ENCODE measurements around the gene CLDN1.

The CLDN1 gene

DNA sequence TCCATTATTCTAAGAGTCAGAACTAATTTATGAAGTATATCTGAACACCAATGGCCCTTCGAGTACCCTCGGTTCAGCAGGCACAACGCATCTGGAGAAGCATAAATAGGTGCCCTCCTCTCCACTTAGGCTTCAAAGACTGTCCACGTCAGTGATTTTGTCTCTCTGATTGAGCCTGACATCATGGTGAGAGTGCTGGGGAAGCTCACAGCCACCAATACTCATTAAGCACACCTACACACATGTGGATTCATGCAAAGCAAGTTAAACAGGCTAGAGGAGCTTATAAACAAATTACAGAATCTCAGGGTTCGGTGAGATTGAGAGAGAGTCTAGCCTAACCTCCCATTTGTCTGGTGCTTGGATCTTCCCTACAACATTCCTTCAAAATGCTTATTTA is 3.6 kb downstream of the CLDN1 start:
- Histone ChIP-seq H3K4me2 (ENCODE audit: low read depth, low read length) (no peak overlapping the region), H3K9ac (ENCODE audit: low read length) (no peak overlapping the region)

DNA sequence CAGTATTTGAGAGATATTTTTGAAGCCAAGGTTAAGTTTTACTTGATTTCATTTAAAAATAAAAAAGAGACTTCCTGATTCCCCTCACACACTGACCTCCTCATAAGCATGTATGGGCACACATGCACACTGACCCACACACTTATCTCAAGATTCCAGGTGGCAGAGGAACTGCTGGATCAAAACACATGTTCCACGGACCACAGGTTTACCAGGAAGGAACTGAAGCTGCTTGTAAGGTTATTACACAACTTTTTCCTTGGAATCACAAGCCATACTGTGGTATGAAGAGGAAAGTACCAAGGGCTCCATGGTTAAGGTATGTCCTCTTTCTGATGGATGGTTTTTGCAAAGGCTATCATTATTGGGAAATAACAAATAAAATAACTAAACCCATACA is 7.5 kb downstream of the CLDN1 start:
- DNase-seq, result no peak
- H3F3A ChIP-seq (ENCODE audit: insufficient read depth, low read length), result no peaks in the 10 kb centered on the region
- no peak overlapping the region for H3K9ac ChIP-seq (ENCODE audit: low read length)
- no peak overlapping the region for H3K4me3 ChIP-seq (ENCODE audit: low read length)
- no peaks in the 10 kb centered on the region for H3K79me2 ChIP-seq (ENCODE audit: low read length)
- H3K27ac ChIP-seq (ENCODE audit: low read length), result no peak overlapping the region
- no peaks in the 10 kb centered on the region for H3K36me3 ChIP-seq (replicated peaks; ENCODE audit: insufficient read depth, low read length)
- TF ChIP-seq EZH2 (optimal IDR thresholded peaks at IDR 0.05; ENCODE audit: low read depth, low read length), result no peak
- TF ChIP-seq, protein P1, sequence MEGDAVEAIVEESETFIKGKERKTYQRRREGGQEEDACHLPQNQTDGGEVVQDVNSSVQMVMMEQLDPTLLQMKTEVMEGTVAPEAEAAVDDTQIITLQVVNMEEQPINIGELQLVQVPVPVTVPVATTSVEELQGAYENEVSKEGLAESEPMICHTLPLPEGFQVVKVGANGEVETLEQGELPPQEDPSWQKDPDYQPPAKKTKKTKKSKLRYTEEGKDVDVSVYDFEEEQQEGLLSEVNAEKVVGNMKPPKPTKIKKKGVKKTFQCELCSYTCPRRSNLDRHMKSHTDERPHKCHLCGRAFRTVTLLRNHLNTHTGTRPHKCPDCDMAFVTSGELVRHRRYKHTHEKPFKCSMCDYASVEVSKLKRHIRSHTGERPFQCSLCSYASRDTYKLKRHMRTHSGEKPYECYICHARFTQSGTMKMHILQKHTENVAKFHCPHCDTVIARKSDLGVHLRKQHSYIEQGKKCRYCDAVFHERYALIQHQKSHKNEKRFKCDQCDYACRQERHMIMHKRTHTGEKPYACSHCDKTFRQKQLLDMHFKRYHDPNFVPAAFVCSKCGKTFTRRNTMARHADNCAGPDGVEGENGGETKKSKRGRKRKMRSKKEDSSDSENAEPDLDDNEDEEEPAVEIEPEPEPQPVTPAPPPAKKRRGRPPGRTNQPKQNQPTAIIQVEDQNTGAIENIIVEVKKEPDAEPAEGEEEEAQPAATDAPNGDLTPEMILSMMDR (IDR thresholded peaks at IDR 0.05; ENCODE audit: low read length), result no peak
- no peak for TF ChIP-seq EZH2phosphoT487 (IDR thresholded peaks at IDR 0.05; ENCODE audit: low read length)
- no peaks in the 10 kb centered on the region for H3K27me3 ChIP-seq (replicated peaks; ENCODE audit: insufficient read depth, low read length)
- no peak overlapping the region for H2AFZ ChIP-seq (ENCODE audit: low read length)
- no peaks in the 10 kb centered on the region for H3K9me2 ChIP-seq (replicated peaks; ENCODE audit: insufficient read depth, low read length)
- no peaks in the 10 kb centered on the region for H4K20me1 ChIP-seq (ENCODE audit: insufficient read depth, low read length)
- H3K4me2 ChIP-seq (ENCODE audit: low read depth, low read length), result no peak overlapping the region
- H3K9me3 ChIP-seq (replicated peaks; ENCODE audit: insufficient read depth, low read length), result no peaks in the 10 kb centered on the region
- H3K4me1 ChIP-seq (ENCODE audit: low read length), result no peaks in the 10 kb centered on the region

More for the DNA sequence above, 3.6 kb downstream of the CLDN1 start:
- no peak overlapping the region for H2AFZ ChIP-seq (ENCODE audit: low read length)
- no peaks in the 10 kb centered on the region for H3K36me3 ChIP-seq (replicated peaks; ENCODE audit: insufficient read depth, low read length)
- H4K20me1 ChIP-seq (ENCODE audit: insufficient read depth, low read length), result no peaks in the 10 kb centered on the region
- no peak overlapping the region for H3K4me3 ChIP-seq (ENCODE audit: low read length)
- no peaks in the 10 kb centered on the region for H3F3A ChIP-seq (ENCODE audit: insufficient read depth, low read length)
- H3K9me2 ChIP-seq (replicated peaks; ENCODE audit: insufficient read depth, low read length), result no peaks in the 10 kb centered on the region
- no peaks in the 10 kb centered on the region for H3K9me3 ChIP-seq (replicated peaks; ENCODE audit: insufficient read depth, low read length)
- H3K4me1 ChIP-seq (ENCODE audit: low read length), result no peaks in the 10 kb centered on the region
- TF ChIP-seq EZH2 (optimal IDR thresholded peaks at IDR 0.05; ENCODE audit: low read depth, low read length), result no peak
- TF ChIP-seq, protein P1 (IDR thresholded peaks at IDR 0.05; ENCODE audit: low read length), result no peak
- TF ChIP-seq EZH2phosphoT487 (IDR thresholded peaks at IDR 0.05; ENCODE audit: low read length), result no peak
- no peaks in the 10 kb centered on the region for H3K79me2 ChIP-seq (ENCODE audit: low read length)
- no peak overlapping the region for H3K27ac ChIP-seq (ENCODE audit: low read length)
- DNase-seq, result no peak
- no peaks in the 10 kb centered on the region for H3K27me3 ChIP-seq (replicated peaks; ENCODE audit: insufficient read depth, low read length)

DNA sequence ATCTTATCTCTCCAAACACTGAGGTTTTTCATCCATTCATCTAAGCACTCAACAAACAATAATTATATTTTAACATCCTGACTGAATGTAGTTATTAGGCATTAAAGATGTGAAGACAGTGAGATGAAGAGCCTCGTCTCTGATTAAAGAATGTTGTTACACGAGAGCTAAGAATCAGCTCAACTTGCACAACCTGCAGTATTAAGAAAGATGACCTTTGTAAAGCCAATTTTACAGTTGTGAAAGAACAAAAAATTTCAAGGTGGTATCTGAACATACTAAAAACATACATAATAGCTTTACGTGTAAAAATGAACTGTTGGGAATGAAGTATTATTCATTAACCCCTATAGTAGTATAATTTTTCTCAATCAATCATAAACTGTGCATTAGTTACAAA is 12.8 kb downstream of the CLDN1 start:
- H3K9me3 ChIP-seq (replicated peaks; ENCODE audit: insufficient read depth, low read length), result no peaks in the 10 kb centered on the region
- H3K9me2 ChIP-seq (replicated peaks; ENCODE audit: insufficient read depth, low read length), result no peaks in the 10 kb centered on the region
- H3K36me3 ChIP-seq (replicated peaks; ENCODE audit: insufficient read depth, low read length), result no peaks in the 10 kb centered on the region
- H3K4me1 ChIP-seq (ENCODE audit: low read length), result no peaks in the 10 kb centered on the region
- no peaks in the 10 kb centered on the region for H3K27me3 ChIP-seq (replicated peaks; ENCODE audit: insufficient read depth, low read length)
- H2AFZ ChIP-seq (ENCODE audit: low read length), result no peak overlapping the region
- no peak for DNase-seq
- no peak overlapping the region for H3K4me2 ChIP-seq (ENCODE audit: low read depth, low read length)
- no peak overlapping the region for H3K27ac ChIP-seq (ENCODE audit: low read length)
- H3K4me3 ChIP-seq (ENCODE audit: low read length), result no peak overlapping the region
- no peaks in the 10 kb centered on the region for H4K20me1 ChIP-seq (ENCODE audit: insufficient read depth, low read length)
- no peaks in the 10 kb centered on the region for H3K79me2 ChIP-seq (ENCODE audit: low read length)
- no peak overlapping the region for H3K9ac ChIP-seq (ENCODE audit: low read length)
- H3F3A ChIP-seq (ENCODE audit: insufficient read depth, low read length), result no peaks in the 10 kb centered on the region
- TF ChIP-seq EZH2 (optimal IDR thresholded peaks at IDR 0.05; ENCODE audit: low read depth, low read length) (no peak), EZH2phosphoT487 (IDR thresholded peaks at IDR 0.05; ENCODE audit: low read length) (no peak)
- TF ChIP-seq, protein P1 (IDR thresholded peaks at IDR 0.05; ENCODE audit: low read length), result no peak

Data from MM.1S (cell line).